ENCODE results near the gene ZNF627. TPM values are rescaled to one million over a fixed set of nuclear protein-coding genes. Genes with fewer than 3 reads are reported as not detected.
"Not testable (repeated sequence)": the region's sequence is repeated elsewhere in the genome, so short reads cannot be mapped to it uniquely, and the experiment has no call there.

ZNF627 gene
- total RNA-seq, 1 donor from 2014 or later = 26.1 TPM

- H3K4me3 Mint-ChIP-seq = no peak overlapping the region
- H3K27ac Mint-ChIP-seq = no peak overlapping the region
- H3K36me3 Mint-ChIP-seq = peaks cover 18% of the 10 kb centered on the region
- H3K4me1 Mint-ChIP-seq (ENCODE audit: unreplicated experiment) = peaks cover 14% of the 10 kb centered on the region
- H3K27me3 Mint-ChIP-seq = peaks cover 40% of the 10 kb centered on the region
- no peak for DNase-seq (ENCODE audit: extremely low spot score, unreplicated experiment)
- no peak for TF ChIP-seq CTCF (conservative IDR thresholded peaks at IDR 0.05)
- H3K9me3 Mint-ChIP-seq = peaks cover 8% of the 10 kb centered on the region
Observed at GRCh38 chr19:11626252-11626651, 29.0 kb downstream of the ZNF627 start.

DNA sequence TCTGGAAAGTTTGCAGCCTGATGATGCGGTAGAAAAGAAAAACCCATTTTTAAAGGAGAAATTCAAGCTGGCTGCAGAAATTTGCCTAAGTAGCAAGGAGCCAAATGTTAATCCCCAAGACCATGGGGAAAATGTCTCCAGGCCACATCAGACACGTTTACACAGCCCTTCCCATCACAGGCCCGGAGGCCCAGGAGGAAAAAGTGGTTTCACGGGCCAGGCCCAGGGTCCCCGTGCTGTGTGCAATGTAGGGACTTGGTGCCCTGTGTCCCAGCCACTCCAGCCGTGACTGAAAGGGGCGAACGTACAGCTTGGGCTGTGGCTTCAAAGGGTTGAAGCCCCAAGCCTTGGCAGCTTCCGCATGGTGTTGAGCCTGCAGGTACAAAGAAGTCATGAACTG lies 35.9 kb downstream of the ZNF627 start:
- peaks cover 6% of the 10 kb centered on the region for H3K9me3 Mint-ChIP-seq
- no peak overlapping the region for H3K27ac Mint-ChIP-seq
- no peak for DNase-seq (ENCODE audit: extremely low spot score, unreplicated experiment)
- H3K36me3 Mint-ChIP-seq = no peaks in the 10 kb centered on the region
- peaks cover 3% of the 10 kb centered on the region for H3K27me3 Mint-ChIP-seq
- no peak for TF ChIP-seq CTCF (conservative IDR thresholded peaks at IDR 0.05)
- no peaks in the 10 kb centered on the region for H3K4me1 Mint-ChIP-seq (ENCODE audit: unreplicated experiment)
- H3K4me3 Mint-ChIP-seq = no peak overlapping the region

DNA sequence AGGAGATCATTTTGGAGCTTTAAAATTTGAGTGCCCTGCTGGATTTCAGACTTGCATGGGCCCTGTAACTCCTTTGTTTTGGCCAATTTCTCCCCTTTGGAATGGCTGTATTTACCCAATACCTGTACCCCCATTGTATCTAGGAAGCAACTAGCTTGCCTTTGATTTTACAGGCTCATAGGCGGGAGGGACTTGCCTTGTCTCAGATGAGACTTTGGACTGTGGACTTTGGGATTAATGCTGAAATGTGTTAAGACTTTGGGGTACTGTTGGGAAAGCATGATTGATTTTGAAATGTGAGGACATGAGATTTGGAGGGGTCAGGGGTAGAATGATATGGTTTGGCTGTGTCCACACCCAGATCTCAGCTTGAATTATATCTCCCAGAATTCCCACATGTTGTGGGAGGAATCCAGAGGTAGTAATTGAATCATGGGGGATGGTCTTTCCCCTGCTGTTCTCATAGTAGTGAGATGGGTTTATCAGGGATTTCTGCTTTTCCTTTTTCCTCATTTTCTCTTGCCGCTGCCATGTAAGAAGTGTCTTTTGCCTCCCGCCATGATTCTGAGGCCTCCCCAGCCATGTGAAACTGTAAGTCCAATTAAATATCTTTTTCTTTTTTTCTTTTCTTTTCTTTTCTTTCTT lies 36.9 kb downstream of the ZNF627 start:
- not testable (repeated sequence) for DNase-seq (ENCODE audit: extremely low spot score, unreplicated experiment); H3K4me3 Mint-ChIP-seq; H3K4me1 Mint-ChIP-seq (ENCODE audit: unreplicated experiment); H3K9me3 Mint-ChIP-seq; H3K27me3 Mint-ChIP-seq; H3K27ac Mint-ChIP-seq; H3K36me3 Mint-ChIP-seq

- peaks cover 5% of the 10 kb centered on the region for H3K36me3 Mint-ChIP-seq
Observed at GRCh38 chr19:11639245-11639601, 41.9 kb downstream of the ZNF627 start.

GRCh38 chr19:11639602-11640471 lies 42.6 kb downstream of the ZNF627 start:
- Mint-ChIP-seq H3K4me3 (peak overlapping the region; percentile 96), H3K27ac (peak overlapping the region; percentile 91), H3K27me3 (no peaks in the 10 kb centered on the region), H3K9me3 (peaks cover 5% of the 10 kb centered on the region), H3K4me1 (ENCODE audit: unreplicated experiment) (no peaks in the 10 kb centered on the region), H3K36me3 (peaks cover 5% of the 10 kb centered on the region)
- peak; percentile 97 for DNase-seq (ENCODE audit: extremely low spot score, unreplicated experiment)
- TF ChIP-seq CTCF (conservative IDR thresholded peaks at IDR 0.05) = no peak

More at GRCh38 chr19:11639245-11639601, 41.9 kb downstream of the ZNF627 start:
- H3K9me3 Mint-ChIP-seq = peaks cover 5% of the 10 kb centered on the region
- H3K4me1 Mint-ChIP-seq (ENCODE audit: unreplicated experiment) = no peaks in the 10 kb centered on the region
- DNase-seq (ENCODE audit: extremely low spot score, unreplicated experiment) = no peak
- no peak for TF ChIP-seq CTCF (conservative IDR thresholded peaks at IDR 0.05)
- no peak overlapping the region for H3K27ac Mint-ChIP-seq
- no peaks in the 10 kb centered on the region for H3K27me3 Mint-ChIP-seq
- H3K4me3 Mint-ChIP-seq = peak overlapping the region; percentile 96

- no peak for DNase-seq (ENCODE audit: extremely low spot score, unreplicated experiment)
- H3K9me3 Mint-ChIP-seq = peaks cover 5% of the 10 kb centered on the region
- H3K27ac Mint-ChIP-seq = no peak overlapping the region
- no peaks in the 10 kb centered on the region for H3K4me1 Mint-ChIP-seq (ENCODE audit: unreplicated experiment)
- H3K36me3 Mint-ChIP-seq = peaks cover 5% of the 10 kb centered on the region
- no peaks in the 10 kb centered on the region for H3K27me3 Mint-ChIP-seq
- no peak for TF ChIP-seq CTCF (conservative IDR thresholded peaks at IDR 0.05)
- H3K4me3 Mint-ChIP-seq = no peak overlapping the region
Observed at GRCh38 chr19:11641244-11641643, 44.0 kb downstream of the ZNF627 start.
